NCI-H2029 treated with DMSO at 0.1 percent for 48 hours (cell line): ENCODE results near the gene STAT5B.
"Not testable (repeated sequence)": the region's sequence is repeated elsewhere in the genome, so short reads cannot be mapped to it uniquely, and the experiment has no call there.

Experiments
- DNase-seq: peaks from one replicate; lab custom pipeline; 2025; lab: John Stamatoyannopoulos, UW

The STAT5B gene

GRCh38 chr17:42266918-42267766 lies 9.0 kb downstream of the STAT5B start:
- no peak for DNase-seq

GRCh38 chr17:42266462-42266861 lies 9.7 kb downstream of the STAT5B start:
- no peak for DNase-seq

GRCh38 chr17:42264366-42264765 lies 11.8 kb downstream of the STAT5B start:
- DNase-seq, result not testable (repeated sequence)

- DNase-seq, result no peak
Measured at GRCh38 chr17:42260318-42260717, 15.9 kb downstream of the STAT5B start.

- no peak for DNase-seq
Measured at GRCh38 chr17:42255445-42255844, 20.7 kb downstream of the STAT5B start.

GRCh38 chr17:42253578-42253977 lies 22.6 kb downstream of the STAT5B start:
- no peak for DNase-seq

- no peak for DNase-seq
Measured at GRCh38 chr17:42252597-42253550, 23.3 kb downstream of the STAT5B start.

GRCh38 chr17:42251115-42251514 lies 25.1 kb downstream of the STAT5B start:
- DNase-seq, result no peak

GRCh38 chr17:42249681-42250446 lies 26.3 kb downstream of the STAT5B start:
- DNase-seq, result no peak

- DNase-seq, result peak; percentile 73
Measured at GRCh38 chr17:42248351-42249179, 27.6 kb downstream of the STAT5B start.

- DNase-seq, result no peak
Measured at GRCh38 chr17:42247734-42248133, 28.5 kb downstream of the STAT5B start.

GRCh38 chr17:42246515-42246914 lies 29.7 kb downstream of the STAT5B start:
- no peak for DNase-seq

- DNase-seq, result not testable (repeated sequence)
Measured at GRCh38 chr17:42245183-42245582, 31.0 kb downstream of the STAT5B start.

GRCh38 chr17:42244116-42244515 lies 32.1 kb downstream of the STAT5B start:
- not testable (repeated sequence) for DNase-seq

GRCh38 chr17:42243493-42243982 lies 32.7 kb downstream of the STAT5B start:
- no peak for DNase-seq

- DNase-seq, result no peak
Measured at GRCh38 chr17:42241871-42242270, 34.3 kb downstream of the STAT5B start.

GRCh38 chr17:42240863-42241262 lies 35.3 kb downstream of the STAT5B start:
- not testable (repeated sequence) for DNase-seq

- no peak for DNase-seq
Measured at GRCh38 chr17:42240201-42240600, 36.0 kb downstream of the STAT5B start.

GRCh38 chr17:42239576-42239975 lies 36.6 kb downstream of the STAT5B start:
- not testable (repeated sequence) for DNase-seq

- no peak for DNase-seq
Measured at GRCh38 chr17:42236760-42237159, 39.4 kb downstream of the STAT5B start.

- DNase-seq, result no peak
Measured at GRCh38 chr17:42233994-42234393, 42.2 kb downstream of the STAT5B start.
